Adrenal gland (tissue), 5 donors: Measurements from ENCODE around the gene HSF2BP.

Experiments used
- POLR2A ChIP-seq, 2 donors: fragments of 450-650 bp; IDR thresholded peaks; one replicate each; pipeline ENCODE4 v1.6.1; 2017; ENCODE audit warnings: antibody characterized with exemption in 2 of 2, mild to moderate bottlenecking in 2 of 2, moderate library complexity in 1 of 2
- TF ChIP-seq, protein P1 (sequence below), 6 experiments: fragments of 450-650 bp in 4 of 6; fragments of 200-600 bp in 2 of 6; sonication (generic) in 1 of 6; IDR thresholded peaks; 1 replicate in 5 of 6; 2 replicates in 1 of 6; pipeline versions ENCODE4 v1.5.1 to v1.8.0; 2016 to 2021; ENCODE audit warnings: antibody characterized with exemption in 6 of 6, mild to moderate bottlenecking in 2 of 6, moderate library complexity in 1 of 6
- donor health status: DM: no; HTN: no; CAD: no.

DNA sequence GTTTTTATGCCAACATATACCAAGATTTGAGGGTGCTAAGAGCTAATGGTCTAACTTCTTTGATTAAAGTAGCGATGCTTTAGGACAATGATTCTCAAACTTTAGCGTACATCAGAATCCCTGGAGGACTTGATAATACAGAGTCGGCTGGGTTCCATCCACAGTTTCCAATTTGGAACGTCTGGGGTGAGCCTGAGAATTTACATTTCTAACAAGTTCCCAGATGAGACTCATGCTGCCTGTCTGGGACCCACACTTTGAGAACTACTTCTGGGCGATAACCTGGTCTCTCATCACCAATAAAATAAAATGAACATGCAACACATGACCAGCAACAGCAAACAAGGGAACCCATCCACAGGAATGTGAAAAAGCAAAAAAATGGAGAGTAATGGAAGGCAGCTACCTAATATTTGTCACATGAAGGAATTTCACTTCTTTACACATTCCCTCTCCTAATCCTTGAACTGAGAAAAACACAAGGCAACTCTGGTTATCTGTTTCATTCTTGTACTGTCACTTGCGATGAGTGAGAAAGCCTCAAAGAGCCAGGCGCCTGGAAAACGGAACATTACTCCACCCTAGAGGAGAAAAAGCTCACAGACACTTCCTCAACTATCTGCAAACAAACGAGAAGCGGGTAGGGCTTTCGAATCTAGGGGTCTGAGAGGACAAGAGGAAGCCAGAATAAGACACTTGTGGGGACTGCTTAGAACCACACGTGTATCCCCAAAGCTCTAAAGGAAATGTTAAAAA, 14.0 kb downstream of the HSF2BP start:
- no peak for TF ChIP-seq POLR2A (IDR thresholded peaks at IDR 0.05)
- TF ChIP-seq, protein P1, sequence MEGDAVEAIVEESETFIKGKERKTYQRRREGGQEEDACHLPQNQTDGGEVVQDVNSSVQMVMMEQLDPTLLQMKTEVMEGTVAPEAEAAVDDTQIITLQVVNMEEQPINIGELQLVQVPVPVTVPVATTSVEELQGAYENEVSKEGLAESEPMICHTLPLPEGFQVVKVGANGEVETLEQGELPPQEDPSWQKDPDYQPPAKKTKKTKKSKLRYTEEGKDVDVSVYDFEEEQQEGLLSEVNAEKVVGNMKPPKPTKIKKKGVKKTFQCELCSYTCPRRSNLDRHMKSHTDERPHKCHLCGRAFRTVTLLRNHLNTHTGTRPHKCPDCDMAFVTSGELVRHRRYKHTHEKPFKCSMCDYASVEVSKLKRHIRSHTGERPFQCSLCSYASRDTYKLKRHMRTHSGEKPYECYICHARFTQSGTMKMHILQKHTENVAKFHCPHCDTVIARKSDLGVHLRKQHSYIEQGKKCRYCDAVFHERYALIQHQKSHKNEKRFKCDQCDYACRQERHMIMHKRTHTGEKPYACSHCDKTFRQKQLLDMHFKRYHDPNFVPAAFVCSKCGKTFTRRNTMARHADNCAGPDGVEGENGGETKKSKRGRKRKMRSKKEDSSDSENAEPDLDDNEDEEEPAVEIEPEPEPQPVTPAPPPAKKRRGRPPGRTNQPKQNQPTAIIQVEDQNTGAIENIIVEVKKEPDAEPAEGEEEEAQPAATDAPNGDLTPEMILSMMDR (IDR thresholded peaks at IDR 0.05), result peak in 5 of 6 experiments; percentile 41 to 69 (median 45)
